Adrenal gland (tissue), 12 donors: ENCODE measurements around the gene MGAT4D. TPM values are rescaled to one million over a fixed set of nuclear protein-coding genes. Genes with fewer than 3 reads are reported as not detected.
"Not testable (repeated sequence)": the region's sequence is repeated elsewhere in the genome, so short reads cannot be mapped to it uniquely, and the experiment has no call there.

Experiments used
- DNase-seq, 7 donors: peaks; one replicate each; pipeline ENCODE4 v3.0.0-alpha.2; 2019 to 2020
- H3K27ac ChIP-seq, 5 donors: fragments of 200-600 bp; sonication (generic) in 4 of 5; 1 replicate in 3 of 5; 2 replicates in 2 of 5; pipeline versions ENCODE4 v1.5.1 to v1.8.0; 2016 to 2020; ENCODE audit warnings: mild to moderate bottlenecking in 1 of 5
- H3K27me3 ChIP-seq: fragments of 200-600 bp; 2 replicates; pipeline ENCODE4 v1.8.0; 2021
- H3K36me3 ChIP-seq, 2 donors: fragments of 200-600 bp; replicated peaks in 1 of 2; 1 replicate in 1 of 2; 2 replicates in 1 of 2; pipeline versions ENCODE4 v1.5.1 to v1.8.0; 2018 to 2022
- H3K4me1 ChIP-seq, 2 donors: fragments of 200-600 bp; replicated peaks in 1 of 2; 1 replicate in 1 of 2; 2 replicates in 1 of 2; pipeline versions ENCODE4 v1.5.1 to v1.8.0; 2018 to 2021
- H3K4me3 ChIP-seq, 4 donors: fragments of 200-600 bp; sonication (generic) in 3 of 4; one replicate each; pipeline ENCODE4 v1.5.1; 2016 to 2018
- H3K9me3 ChIP-seq, 3 donors: fragments of 200-600 bp; sonication (generic) in 1 of 3; replicated peaks in 1 of 3; 1 replicate in 2 of 3; 2 replicates in 1 of 3; pipeline versions ENCODE4 v1.5.1 to v1.8.0; 2016 to 2021
- POLR2A ChIP-seq, 2 donors: fragments of 450-650 bp; IDR thresholded peaks; one replicate each; pipeline ENCODE4 v1.6.1; 2017; ENCODE audit warnings: antibody characterized with exemption in 2 of 2, mild to moderate bottlenecking in 2 of 2, moderate library complexity in 1 of 2
- WGBS, 4 donors: extraction: QIAGEN DNeasy Blood & Tissue Kit in 2 of 4; methylation state at CpG; one replicate each; pipeline versions ENCODE4 v1.1.5 to v1.1.7; 2013 to 2017; 5-methylcytosine and 5-hydroxymethylcytosine counted together
- intact Hi-C, 2 donors: fragments of 100-400 bp; cut with DNase I; formaldehyde crosslinking; loops; one replicate each; pipeline versions ENCODE4 v1.14.1 to v1.15.0; 2022 to 2023
- polyA plus RNA-seq, 3 donors: library from polyadenylated mRNA; stranded (reverse); fragments of 200-250 nt in 2 of 3; fragments of 350-450 nt in 1 of 3; fragmentation: Illumina TruSeq in 1 of 3; extraction: RNeasy Lipid Tissue Mini Kit (QIAGEN cat#74804) in 1 of 3; gene quantifications; one replicate each; pipeline ENCODE4 v1.2.3, GENCODE V29; 2013 to 2014
- total RNA-seq, 9 donors: library from RNA; depleted of rRNA in 4 of 9; stranded (reverse); fragments of >200 nt in 4 of 9; fragments of 120-200 nt in 1 of 9; fragmentation: NEBNext Ultra II Directional in 1 of 9; extraction: Animal tissue kit (Norgen Biotek cat#: 25700) in 1 of 9; gene quantifications; one replicate each; pipeline versions ENCODE4 v1.1.0 to v1.2.4, GENCODE V29; 2013 to 2023
- TF ChIP-seq, protein P1 (sequence below), 6 experiments: fragments of 450-650 bp in 4 of 6; fragments of 200-600 bp in 2 of 6; sonication (generic) in 1 of 6; IDR thresholded peaks; 1 replicate in 5 of 6; 2 replicates in 1 of 6; pipeline versions ENCODE4 v1.5.1 to v1.8.0; 2016 to 2021; ENCODE audit warnings: antibody characterized with exemption in 6 of 6, mild to moderate bottlenecking in 2 of 6, moderate library complexity in 1 of 6
- donor health status: healthy with polysubstance abuse.
- donor health status: Bipolar disorder and iron deficiency.
- donor health status: DM: yes; HTN: yes; CAD: no.
- donor health status: DM: no; HTN: no; CAD: no.
- donor health status: DM: no; HTN: no; CAD: no.
- donor health status: DM: yes; HTN: yes; CAD: no.

MGAT4D gene
- total and polyA plus RNA-seq, 12 donors, result not detected

DNA sequence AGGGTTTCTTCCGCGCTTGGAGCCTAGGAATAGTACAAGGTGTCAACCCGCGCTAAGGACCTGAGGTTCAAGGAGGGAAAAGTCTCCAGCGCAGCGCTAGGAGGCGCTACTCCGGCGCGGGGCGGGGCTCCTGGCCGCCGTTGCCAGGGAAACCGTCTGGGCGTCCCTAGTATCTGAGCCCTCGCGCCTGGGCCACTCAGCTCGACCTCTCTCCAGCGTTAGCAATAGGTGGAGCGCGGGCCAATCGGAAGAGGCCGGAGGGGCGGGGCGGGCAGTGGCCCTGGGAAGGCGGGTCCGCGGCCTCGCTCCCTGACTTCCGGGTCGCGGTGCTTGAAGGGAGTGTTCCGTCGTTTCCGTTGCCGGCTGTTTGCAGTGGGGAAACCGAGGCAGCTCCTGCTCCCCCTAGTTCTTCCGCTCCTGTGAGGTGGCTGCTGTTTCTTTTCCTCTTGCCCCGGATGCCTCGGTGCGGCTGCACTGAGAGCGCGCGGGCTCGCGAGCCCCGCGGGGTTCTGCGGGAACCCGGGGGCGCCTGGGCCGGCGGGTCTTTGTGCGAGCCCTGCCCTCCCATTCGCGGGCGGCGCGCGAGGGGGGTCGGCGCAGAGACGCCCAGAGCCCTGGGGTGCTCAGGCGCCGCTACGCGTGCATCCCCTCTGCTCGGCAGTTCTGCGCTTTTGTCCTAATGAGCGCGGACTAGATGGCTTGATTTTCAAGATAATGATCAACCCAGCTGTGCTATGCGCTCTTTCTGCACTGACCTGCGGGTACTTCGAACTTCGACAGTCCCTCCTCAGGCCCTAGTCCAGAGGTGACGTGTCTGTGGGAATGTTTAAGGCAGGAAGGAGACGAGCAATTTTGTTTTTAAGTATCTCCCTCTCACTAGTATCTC lies 26.0 kb upstream of the MGAT4D start, which contains the start of gene ELMOD2:
Gene ELMOD2 (plus strand): TSS at position 312 of the 886 bp plus-strand sequence. CDS start 1,261 bp downstream, outside the sequence.
- no peaks in the 10 kb centered on the region for H3K9me3 ChIP-seq
- WGBS, 4 donors, result 0 to 1% (median 1%) methylated on average over 21 to 77 of the region's 77 CpGs
- intact Hi-C loops, result no loop called here
- H3K36me3 ChIP-seq, result no peaks in the 10 kb centered on the region
- H3K4me1 ChIP-seq, result peaks cover 6 to 31% of the 10 kb centered on the region in 2 donors
- DNase-seq, result peak; percentile 97 to 99 (median 99)
- TF ChIP-seq POLR2A (IDR thresholded peaks at IDR 0.05), result peak; percentile 9 to 79
- TF ChIP-seq, protein P1, sequence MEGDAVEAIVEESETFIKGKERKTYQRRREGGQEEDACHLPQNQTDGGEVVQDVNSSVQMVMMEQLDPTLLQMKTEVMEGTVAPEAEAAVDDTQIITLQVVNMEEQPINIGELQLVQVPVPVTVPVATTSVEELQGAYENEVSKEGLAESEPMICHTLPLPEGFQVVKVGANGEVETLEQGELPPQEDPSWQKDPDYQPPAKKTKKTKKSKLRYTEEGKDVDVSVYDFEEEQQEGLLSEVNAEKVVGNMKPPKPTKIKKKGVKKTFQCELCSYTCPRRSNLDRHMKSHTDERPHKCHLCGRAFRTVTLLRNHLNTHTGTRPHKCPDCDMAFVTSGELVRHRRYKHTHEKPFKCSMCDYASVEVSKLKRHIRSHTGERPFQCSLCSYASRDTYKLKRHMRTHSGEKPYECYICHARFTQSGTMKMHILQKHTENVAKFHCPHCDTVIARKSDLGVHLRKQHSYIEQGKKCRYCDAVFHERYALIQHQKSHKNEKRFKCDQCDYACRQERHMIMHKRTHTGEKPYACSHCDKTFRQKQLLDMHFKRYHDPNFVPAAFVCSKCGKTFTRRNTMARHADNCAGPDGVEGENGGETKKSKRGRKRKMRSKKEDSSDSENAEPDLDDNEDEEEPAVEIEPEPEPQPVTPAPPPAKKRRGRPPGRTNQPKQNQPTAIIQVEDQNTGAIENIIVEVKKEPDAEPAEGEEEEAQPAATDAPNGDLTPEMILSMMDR (IDR thresholded peaks at IDR 0.05), result peak; percentile 90 to 95 (median 94)
- no peaks in the 10 kb centered on the region for H3K27me3 ChIP-seq
- H3K27ac ChIP-seq, result peak within 1 kb of the TSS in 4 of 5 donors; percentile 69 to 87 (median 84)
- H3K4me3 ChIP-seq, result peak within 1 kb of the TSS in 3 of 4 donors; percentile 62 to 80 (median 72)

DNA sequence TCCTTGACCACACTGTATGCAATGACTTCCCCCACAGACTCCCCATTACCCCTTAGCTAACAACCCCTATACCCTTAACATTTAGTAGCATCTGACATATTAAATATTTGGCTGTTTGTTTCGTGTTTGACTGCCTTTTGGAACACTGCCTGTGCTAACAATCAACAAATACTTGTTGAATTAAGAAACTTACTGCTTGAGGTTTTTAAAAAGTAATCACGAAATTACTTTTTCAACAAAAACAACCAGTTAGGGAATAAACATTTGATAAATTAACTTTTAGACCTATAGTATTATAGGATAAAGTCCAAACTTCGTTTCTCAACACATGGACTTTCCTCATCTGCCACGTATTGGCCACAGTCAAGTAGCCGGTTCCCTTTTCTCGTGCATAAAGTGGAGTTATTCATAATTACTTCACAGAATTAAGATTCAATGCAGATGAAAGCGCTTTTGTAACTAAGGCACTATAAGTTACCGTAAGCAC lies 25.3 kb upstream of the MGAT4D start:
- no peak for DNase-seq

DNA sequence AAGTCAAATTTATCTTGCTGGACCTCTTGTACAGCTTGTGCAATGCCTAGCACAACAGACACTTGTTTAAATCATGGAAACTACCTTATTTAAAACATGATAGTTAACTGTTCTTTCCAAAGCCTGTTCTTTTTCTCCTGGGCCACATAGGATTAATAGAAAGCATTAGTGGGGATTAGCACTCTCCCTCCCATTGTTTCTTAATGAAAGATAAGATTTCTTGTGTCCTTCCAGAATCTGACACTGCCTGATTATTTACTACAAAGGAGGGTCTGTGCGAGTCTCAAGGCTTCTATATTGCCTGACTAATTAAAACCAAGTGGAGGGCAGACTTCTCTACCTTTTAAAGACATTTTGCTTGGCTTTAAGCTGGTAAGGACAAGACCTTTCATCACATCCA lies 17.3 kb upstream of the MGAT4D start:
- TF ChIP-seq POLR2A (IDR thresholded peaks at IDR 0.05), result no peak
- TF ChIP-seq, protein P1 (IDR thresholded peaks at IDR 0.05), result no peak
- Histone ChIP-seq H3K9me3 (no peaks in the 10 kb centered on the region), H3K4me3 (no peak overlapping the region), H3K4me1 (no peaks in the 10 kb centered on the region), H3K36me3 (no peaks in the 10 kb centered on the region), H3K27me3 (no peaks in the 10 kb centered on the region), H3K27ac (no peak overlapping the region)
- DNase-seq, result no peak
- WGBS, 4 donors, result 32 to 38% (median 33%) methylated on average over 1 of the region's 1 CpG
- intact Hi-C loops, result no loop called here

More for the DNA sequence above, 25.3 kb upstream of the MGAT4D start:
- intact Hi-C loops, result no loop called here
- 10 to 15% (median 14%) methylated on average over 8 of the region's 8 CpGs for WGBS, 4 donors
- peak overlapping the region in 2 of 4 donors; percentile 18 to 62 for H3K4me3 ChIP-seq
- H3K9me3 ChIP-seq, result no peaks in the 10 kb centered on the region
- H3K27ac ChIP-seq, result no peak overlapping the region
- peaks cover 6 to 24% of the 10 kb centered on the region in 2 donors for H3K4me1 ChIP-seq
- no peaks in the 10 kb centered on the region for H3K36me3 ChIP-seq
- no peaks in the 10 kb centered on the region for H3K27me3 ChIP-seq
- TF ChIP-seq, protein P1 (IDR thresholded peaks at IDR 0.05), result no peak
- TF ChIP-seq POLR2A (IDR thresholded peaks at IDR 0.05), result no peak

DNA sequence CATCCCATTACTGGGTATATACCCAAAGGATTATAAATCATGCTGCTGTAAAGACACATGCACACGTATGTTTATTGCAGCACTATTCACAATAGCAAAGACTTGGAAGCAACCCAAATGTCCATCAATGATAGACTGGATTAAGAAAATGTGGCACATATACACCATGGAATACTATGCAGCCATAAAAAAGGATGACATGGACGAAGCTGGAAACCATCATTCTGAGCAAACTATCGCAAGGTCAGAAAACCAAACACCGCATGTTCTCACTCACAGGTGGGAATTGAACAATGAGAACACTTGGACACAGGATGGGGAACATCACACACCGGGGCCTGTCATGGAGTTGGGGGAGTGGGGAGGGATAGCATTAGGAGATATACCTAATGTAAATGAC lies 15.7 kb upstream of the MGAT4D start:
- intact Hi-C loops, H3K4me3 ChIP-seq, H3K9me3 ChIP-seq, H3K27ac ChIP-seq, H3K36me3 ChIP-seq, H3K4me1 ChIP-seq, H3K27me3 ChIP-seq, DNase-seq: not testable (repeated sequence)
- WGBS, 4 donors, result 78 to 89% (median 84%) methylated on average over 5 of the region's 5 CpGs
